ENCODE measurements around the gene CNTN1.

DNA sequence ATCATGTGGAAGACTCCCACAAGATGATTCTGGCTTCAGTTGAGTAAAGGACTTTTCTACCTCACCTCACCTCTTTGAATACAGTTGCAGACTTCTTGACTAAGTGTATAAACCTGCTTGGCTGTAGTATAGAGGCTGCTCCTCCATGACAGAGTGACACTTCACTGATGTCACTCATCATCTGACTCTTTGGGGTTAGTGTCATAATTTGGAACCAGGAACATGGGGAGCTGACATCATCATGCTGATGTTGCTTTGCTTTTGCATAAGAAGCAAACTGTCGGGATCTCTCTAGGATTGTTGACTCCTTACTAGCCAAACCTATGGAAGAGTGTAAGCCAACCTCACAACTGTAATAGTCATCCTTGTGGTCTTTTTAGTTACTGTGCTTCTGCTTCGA, 420.7 kb downstream of the CNTN1 start:
- TF ChIP-seq POLR2AphosphoS5 (IDR thresholded peaks at IDR 0.05; ENCODE audit: low read depth, low read length) (no peak), POLR2A (IDR thresholded peaks at IDR 0.05; ENCODE audit: low read depth, low read length) (no peak)
